HG03139 (cell line): Measurements from ENCODE around the gene MYMK.

Experiments
- ATAC-seq: cut with Tn5 transposase; IDR thresholded peaks from one replicate; pipeline ENCODE4 v1.9.1; 2021; ENCODE audit not compliant: unreplicated experiment

MYMK gene

DNA sequence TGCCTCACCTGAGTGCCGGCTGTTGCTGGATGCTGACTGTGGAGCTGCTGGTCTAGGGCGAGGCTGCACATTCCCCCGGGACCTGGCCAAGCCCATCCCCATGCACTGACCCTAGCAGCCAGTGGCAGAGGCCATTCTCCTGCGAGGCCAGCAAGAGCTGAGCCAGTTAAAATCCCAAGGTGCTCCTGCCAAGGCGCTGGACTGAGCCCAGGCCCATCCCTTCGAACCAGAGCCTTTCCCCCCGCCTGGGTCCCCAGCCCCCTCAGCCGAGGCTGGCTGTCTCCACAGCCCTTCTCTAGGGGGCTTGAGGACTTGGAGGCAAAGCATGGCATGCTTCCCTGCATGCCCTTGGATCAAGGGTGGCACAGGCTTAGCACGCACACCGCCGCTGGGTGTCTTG lies 11.3 kb upstream of the MYMK start:
- no peak for ATAC-seq

DNA sequence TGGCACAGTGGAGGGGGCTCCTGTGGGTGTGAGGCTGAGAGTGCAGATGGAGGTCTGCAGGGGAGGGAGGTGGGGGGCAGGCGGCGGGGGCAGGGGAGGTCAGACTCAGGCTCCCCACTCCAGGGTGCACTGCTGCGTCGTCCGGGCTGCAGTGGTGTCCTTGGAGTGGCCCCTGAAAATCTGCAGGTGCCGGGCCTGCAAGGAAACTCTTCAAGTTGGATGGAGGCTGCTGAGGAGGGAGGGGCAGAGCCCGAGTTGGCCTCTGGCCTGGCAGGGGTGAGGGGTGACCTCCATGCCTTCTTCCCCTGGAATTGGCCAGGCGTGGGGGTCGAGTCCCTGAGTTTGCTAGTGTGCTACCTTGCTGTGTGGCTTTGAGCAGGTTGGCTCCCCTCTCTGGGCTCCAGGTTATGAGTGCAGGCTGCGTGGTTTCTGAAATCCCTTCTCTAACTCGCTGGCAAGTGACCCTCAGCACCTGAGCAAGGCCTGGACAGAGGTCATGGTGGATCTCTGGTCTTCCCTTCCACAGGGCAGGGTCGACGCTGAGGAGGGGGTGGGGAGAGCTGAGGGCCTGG lies 10.6 kb upstream of the MYMK start:
- no peak for ATAC-seq

- ATAC-seq, result no peak
Measured at GRCh38 chr9:133534346-133535291, 9.9 kb upstream of the MYMK start, which contains the start of gene ADAMTSL2. Gene ADAMTSL2, plus strand, starts transcription at chr9:133534704. Its CDS starts 2,009 bp downstream, at chr9:133536713.

DNA sequence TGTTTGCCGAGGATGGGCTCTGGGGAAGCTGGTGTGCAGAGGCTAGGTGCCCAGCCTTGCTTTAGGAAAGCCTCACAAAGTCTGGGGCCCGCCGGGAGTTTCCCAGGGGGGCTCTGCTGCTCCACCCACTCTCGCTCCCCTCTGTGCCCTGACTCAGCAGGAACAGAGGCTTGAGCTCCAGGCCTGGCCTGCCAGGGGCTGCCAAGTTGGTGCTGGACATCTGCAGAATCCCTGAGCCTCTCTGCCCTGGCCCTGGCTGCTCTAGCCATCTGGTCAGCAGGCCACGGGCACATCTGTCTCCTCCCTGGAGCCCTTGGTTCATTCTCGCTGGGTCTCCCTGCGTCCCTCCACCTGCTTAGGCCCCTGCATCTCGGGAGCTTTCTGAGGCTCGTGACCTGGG lies 9.1 kb upstream of the MYMK start:
- ATAC-seq, result no peak

- no peak for ATAC-seq
Measured at GRCh38 chr9:133532937-133533668, 8.3 kb upstream of the MYMK start.

DNA sequence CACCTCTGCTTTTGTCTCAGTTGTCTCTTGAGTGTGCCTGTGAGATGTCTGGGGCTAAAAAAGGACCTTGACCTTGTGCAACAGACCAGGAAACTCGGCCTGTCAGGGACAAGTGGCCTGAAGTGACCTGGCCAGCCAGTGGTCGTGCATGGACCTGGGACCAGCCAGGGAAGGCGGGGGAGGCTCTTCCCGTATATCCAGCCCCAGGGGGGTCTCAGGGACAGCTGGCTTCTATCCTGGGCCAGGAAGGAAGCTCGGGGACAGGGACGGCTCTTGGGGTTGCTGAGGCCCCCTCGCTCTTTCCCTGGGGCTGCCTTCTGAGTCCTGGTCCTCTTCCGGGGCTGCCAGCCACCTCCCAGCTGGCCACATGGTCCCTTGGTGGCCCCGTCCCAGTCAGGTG lies 6.5 kb upstream of the MYMK start:
- no peak for ATAC-seq

DNA sequence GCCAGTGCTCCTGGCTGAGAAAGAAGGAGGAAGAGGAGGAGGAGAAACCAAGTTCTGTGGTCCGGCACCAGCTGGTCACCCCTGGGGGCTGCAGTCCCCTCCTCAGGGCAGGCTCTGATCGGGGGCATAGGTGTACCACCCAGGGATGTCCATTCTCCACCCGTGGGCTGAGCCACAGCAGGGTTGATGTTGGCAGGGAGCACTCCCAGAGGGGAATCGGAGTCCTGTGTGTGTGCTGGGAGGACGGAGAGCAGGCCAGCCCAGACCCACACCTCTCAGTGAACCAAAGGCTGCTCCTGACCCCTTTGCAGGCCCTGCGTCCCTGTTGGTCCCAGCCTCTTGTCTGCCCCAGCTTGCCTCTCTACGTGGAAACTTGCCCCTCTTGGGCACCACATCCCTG lies 5.1 kb upstream of the MYMK start:
- no peak for ATAC-seq

- ATAC-seq, result no peak
Measured at GRCh38 chr9:133529457-133529856, 4.7 kb upstream of the MYMK start.

GRCh38 chr9:133528876-133529241 lies 4.1 kb upstream of the MYMK start:
- no peak for ATAC-seq

GRCh38 chr9:133528001-133528875 lies 3.5 kb upstream of the MYMK start:
- ATAC-seq, result no peak

DNA sequence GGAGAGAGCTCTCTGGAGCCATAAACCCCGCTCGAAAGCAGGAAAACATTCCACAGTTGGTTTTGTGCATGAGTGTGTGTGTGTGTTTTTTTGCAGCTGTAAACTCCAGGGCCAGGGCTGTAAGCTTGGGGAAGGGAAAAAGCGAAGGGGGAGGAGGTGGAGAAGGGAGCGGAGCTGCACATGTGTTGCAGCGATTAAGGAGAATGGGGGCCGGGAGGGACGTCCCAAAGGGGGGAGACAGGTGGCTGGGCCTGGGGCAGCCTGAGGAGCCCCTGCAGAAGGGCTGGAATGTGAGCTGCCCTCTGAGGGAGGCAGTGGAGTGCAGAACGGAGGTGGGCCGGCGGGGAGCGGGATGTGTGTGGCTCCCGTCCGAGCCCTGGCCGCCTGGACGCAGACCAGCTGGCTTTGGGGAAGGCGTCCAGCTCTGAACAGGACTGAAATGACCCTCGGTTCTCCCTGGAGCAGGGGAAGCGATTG lies 2.7 kb upstream of the MYMK start:
- no peak for ATAC-seq

- no peak for ATAC-seq
Measured at GRCh38 chr9:133526721-133527321, 2.1 kb upstream of the MYMK start.

DNA sequence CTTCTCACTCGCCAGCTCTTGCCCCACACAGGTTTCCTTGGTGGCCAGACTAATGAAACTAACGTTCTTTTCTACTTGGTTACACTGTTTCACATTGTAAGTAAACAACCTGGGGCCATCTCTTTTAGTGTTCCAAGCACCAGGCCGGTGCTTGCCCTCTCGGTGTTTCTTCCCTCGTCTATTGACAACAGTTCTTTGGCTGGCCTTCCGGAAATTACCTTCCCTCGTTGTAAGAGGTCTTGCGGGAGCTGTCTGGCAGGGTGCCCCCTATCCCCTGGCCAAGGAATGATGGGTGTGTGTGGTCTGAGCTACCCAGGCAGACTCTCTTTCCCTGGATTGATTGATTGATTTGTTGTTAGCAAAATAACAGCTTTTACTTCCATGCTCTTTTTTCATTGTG lies 918 bp upstream of the MYMK start:
- no peak for ATAC-seq

DNA sequence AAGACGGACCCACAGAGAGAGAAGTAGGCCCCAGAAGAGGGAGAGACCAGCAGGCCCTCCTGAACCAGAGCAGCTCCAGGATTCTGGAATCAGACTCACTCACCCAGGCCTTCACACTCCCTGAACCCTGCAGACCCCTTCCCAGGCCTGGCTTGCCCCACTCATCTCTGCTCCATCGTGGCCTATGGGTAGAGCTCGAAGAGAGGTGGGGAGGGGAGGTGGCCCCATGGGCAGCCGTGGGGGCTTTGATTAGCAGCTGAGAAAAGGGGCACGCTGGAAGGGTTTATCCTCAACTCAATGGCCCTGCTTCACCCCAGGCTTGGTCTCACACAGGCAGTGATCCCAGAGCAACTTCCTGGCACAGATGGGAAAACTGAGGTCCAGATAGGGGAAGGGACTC lies 613 bp downstream of the MYMK start:
- no peak for ATAC-seq

GRCh38 chr9:133523106-133523505 lies 1.7 kb downstream of the MYMK start:
- no peak for ATAC-seq

DNA sequence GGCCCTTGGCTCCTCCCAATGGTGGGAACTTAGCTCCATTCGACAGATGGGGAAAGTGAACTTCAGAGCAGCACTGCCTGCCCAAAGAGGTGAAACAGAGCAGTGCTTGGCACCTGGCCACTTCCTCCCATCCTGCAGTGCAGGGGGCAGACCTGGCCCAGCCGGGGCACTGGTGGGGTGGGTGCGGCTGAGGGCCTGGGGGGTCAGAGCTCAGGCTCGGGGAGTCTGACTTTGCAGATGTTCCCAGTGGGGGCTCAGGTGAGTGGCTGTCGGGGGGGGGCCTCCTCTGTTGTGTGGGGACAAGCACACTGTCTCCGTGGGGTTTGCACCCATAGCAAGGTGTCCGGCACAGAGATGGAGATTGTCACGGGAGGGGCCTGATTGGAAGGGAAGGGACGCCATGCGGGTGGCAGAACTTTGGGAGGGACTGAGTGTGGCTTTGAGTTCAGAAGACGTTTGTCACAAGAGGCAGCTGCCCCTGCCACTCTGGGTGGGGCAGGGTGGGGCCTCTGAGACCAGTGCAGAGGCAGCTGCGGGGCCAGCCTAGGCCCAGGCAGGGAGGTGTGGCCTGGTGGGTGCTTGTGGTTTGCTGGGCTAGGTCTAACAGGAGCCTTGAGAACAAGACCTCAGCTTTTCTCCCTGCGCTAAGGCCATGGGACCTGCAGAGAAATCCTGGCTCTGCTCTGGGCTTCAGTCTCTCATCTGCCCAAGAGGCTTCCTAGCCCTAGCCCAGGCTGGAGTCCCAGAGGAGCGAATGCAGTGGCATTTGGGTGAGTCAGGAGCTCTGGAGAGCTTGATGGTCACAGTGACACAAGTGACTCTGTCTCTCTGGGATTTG lies 2.5 kb downstream of the MYMK start:
- no peak for ATAC-seq

DNA sequence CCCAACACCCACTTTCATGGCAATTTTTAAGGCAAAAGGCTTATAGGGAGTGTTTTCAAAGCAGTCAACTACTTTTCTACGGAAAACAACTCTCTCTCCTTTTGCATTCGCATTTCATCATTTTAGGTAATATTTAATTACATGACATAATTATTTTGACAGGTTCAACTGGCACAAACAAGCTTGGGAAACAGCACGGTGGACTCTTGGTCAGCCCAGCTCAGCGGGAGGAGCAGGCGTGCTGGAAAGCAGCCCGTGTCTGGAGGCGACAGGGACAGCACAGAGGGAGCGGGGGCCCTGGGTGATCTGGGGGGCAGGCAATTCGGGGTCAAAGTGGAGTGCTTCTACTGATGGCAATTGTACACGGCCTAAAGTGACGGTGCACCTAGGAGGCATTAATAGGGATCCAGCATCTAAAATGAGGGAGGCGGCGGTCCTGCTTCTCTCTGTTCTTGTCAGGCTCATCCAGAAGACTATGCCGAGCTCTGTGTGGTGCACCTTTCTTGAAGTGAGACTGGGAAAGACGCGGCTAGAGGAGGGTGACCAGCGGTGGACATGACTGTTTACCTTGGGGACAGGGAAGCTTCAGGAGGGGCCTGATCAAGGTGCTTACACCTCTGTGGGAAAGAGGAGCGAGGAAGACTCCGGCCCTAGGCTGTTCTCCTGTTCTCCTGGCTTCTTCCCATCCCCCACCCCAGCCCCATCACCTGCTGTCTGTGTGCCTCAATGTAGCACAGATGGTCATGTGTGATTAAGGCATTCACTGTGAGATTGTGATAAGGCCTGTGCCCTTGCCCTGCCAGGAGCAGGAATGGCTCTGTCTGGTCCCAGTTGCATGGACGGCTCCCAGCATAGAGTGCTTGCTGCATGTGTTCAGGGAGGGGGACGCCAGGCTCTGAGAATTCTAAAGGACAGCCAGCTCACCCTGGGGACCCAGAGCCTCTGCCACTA lies 3.4 kb downstream of the MYMK start:
- ATAC-seq, result no peak

- ATAC-seq, result no peak
Measured at GRCh38 chr9:133520121-133520835, 4.5 kb downstream of the MYMK start.
